GM13976 (cell line): ENCODE measurements around the gene IFIT2.
"Not testable (repeated sequence)": the region's sequence is repeated elsewhere in the genome, so short reads cannot be mapped to it uniquely, and the experiment has no call there.

Experiments used
- DNase-seq: peaks from one replicate; pipeline ENCODE4 v3.0.0; 2012; ENCODE audit warnings: low spot score
- in situ Hi-C: fragments of 300-500 bp; cut with MboI; formaldehyde crosslinking; loops from one replicate; pipeline ENCODE4 v1.12.0; 2022; ENCODE audit warnings: low sequenced_read_pairs, mixed read lengths, inconsistent platforms; ENCODE audit not compliant: unreplicated experiment
- TF ChIP-seq, protein P1 (sequence below): IDR thresholded peaks from 2 replicates; pipeline ENCODE4 v1.5.1; 2012; ENCODE audit warnings: borderline replicate concordance, mild to moderate bottlenecking; ENCODE audit not compliant: insufficient read depth; ENCODE audit errors: extremely low read depth, missing control alignments, control extremely low read depth

IFIT2 gene

DNA sequence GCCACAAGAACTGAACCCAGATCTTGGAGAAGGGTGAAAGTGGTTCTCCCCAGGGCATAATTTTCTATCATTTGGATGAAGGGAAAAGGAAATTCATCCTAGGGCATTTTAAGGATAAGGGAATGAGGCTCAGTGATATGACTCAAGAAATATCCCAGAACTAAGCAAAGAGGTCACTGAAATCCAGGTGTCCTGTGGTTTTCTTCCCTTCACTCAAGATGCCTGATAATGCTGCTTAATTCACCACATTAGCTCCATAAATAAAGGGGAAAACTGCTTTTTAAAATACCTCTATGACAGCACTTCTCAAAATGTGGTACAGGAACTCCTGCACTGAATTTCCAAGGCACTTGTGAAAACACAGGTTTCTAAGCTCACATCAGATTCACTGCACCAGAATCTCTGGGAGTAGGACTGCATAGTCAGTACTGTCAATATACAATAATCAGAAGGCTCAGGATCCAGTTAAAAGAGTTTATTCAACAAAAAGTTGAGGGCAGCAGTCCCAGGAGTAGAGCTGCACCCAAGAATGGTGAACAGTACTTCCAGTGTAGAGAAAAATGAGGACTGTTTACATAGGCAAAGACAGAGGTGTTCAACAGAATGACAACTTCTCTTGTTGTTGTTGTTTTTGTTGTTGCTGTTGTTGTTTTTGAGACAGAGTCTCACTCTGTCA is 28.8 kb downstream of the IFIT2 start:
- TF ChIP-seq, protein P1, sequence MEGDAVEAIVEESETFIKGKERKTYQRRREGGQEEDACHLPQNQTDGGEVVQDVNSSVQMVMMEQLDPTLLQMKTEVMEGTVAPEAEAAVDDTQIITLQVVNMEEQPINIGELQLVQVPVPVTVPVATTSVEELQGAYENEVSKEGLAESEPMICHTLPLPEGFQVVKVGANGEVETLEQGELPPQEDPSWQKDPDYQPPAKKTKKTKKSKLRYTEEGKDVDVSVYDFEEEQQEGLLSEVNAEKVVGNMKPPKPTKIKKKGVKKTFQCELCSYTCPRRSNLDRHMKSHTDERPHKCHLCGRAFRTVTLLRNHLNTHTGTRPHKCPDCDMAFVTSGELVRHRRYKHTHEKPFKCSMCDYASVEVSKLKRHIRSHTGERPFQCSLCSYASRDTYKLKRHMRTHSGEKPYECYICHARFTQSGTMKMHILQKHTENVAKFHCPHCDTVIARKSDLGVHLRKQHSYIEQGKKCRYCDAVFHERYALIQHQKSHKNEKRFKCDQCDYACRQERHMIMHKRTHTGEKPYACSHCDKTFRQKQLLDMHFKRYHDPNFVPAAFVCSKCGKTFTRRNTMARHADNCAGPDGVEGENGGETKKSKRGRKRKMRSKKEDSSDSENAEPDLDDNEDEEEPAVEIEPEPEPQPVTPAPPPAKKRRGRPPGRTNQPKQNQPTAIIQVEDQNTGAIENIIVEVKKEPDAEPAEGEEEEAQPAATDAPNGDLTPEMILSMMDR: no peak
- DNase-seq: no peak
- in situ Hi-C loops: no loop called here

DNA sequence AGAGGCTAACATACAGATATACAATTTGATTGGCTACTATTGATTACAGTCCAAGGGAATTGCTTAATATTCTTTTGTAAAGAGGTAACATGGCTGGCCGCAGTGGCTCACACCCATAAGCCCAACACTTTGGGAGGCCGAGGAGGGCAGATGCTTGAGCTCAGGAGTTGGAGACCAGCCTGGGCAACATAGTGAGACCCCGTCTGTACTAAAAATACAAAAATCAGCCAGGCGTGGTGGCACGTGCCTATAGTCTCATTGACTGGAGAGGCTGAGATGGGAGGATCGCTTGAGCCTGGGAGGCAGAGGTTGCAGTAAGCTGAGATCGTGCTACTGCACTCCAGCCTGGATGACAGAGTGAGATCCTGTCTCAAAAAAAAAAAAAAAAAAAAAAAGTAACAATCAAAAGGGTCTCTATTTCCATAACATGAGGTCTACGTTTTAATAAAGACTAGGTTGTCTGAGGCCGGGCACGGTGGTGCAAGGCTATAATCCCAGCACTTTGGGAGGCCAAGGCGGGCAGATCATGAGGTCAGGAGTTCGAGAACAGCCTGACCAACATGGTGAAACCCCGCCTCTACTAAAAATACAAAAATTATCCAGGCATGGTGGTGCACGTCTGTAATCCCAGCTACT is 29.8 kb downstream of the IFIT2 start:
- in situ Hi-C loops, DNase-seq: not testable (repeated sequence)

DNA sequence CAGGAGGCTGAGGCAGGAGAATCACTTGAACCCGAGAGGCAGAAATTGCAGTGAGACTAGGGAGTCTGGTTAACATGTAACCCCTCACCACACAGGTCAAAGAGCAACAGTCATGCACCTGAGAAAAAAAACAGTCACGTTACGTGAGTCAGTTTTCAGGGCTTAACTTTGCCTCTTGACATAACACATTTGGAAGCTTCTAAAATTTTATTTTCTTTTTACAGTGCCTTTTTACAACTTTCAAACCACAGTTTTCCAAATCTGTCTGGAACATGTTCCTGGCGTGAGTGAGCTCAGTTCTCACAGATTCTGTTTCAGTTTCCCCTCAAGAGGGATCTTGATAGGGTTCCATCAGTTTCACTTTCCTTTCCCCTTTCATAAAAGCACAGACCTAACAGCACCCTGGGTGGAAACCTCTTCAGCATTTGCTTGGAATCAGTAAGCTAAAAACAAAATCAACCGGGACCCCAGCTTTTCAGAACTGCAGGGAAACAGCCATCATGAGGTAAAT is 30.3 kb downstream of the IFIT2 start:
- DNase-seq: peak; percentile 37
- in situ Hi-C loops: no loop called here
- TF ChIP-seq, protein P1: no peak

DNA sequence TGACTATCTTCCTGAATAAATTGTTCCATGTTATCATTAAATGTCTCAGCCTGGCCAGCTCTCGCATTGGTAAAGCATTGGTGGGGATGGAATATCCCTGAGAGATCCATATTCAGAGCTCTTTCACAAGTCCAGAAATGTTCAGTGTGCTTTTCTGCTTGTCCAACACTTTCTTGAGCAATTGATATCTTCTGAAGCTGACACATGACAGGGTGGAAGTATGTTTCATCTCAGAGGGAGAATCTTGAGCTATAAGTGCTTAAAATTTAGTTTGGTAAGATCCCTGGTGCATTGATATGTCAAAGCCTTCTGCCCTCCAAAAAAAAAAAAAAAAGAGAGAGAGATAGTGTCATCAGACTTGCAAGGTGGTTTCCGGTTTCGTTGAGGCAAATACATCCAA is 33.4 kb downstream of the IFIT2 start:
- TF ChIP-seq, protein P1: no peak
- no peak for DNase-seq
- in situ Hi-C loops: no loop called here

DNA sequence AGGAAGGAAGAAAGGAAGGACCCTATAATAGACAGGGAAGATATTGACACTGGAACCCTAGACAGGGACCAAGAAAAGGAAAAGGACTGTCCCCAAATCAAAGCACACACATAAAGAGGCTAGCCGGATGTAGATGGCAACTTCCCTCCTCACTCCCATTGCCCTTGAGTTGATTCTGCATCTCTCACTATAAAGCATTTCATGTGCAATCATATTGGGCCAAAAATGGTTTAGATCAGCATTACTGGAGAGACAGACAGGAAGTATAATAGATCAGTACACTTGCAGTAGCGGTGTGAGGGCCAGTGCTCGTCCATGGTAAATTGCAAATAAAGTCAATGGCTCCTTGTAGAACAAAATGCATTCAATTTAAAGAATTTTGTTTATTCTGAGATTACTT is 34.4 kb downstream of the IFIT2 start:
- in situ Hi-C loops: no loop called here
- no peak for DNase-seq
- TF ChIP-seq, protein P1: no peak

DNA sequence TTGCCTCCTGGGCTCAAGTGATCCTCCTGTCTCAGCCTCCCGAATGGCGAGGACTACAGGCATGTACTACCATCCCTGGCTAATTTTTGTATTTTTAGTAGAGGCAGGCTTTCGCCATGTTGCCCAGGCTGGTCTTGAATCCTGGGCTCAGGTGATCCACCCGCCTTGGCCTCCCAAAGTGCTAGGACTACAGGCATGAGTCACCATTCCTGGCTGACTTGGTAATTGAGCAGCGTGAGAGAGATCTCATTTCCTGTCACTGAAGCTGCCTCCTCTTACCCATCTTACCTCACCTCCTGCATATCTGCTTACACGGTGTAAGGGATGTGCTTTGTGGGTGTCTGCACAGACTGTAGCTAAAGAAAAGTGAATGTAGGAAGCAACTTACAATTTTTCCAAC is 35.6 kb downstream of the IFIT2 start:
- in situ Hi-C loops: no loop called here
- DNase-seq: no peak
- TF ChIP-seq, protein P1: no peak

DNA sequence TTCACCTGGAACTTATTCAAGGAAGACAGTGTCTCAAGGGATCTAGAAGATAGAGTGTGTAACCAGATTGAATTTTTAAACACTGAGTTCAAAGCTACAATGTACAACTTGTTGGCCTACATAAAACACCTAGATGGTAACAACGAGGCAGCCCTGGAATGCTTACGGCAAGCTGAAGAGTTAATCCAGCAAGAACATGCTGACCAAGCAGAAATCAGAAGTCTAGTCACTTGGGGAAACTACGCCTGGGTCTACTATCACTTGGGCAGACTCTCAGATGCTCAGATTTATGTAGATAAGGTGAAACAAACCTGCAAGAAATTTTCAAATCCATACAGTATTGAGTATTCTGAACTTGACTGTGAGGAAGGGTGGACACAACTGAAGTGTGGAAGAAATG is 36.9 kb downstream of the IFIT2 start:
- TF ChIP-seq, protein P1: no peak
- in situ Hi-C loops: no loop called here
- DNase-seq: no peak
